ENCODE data around the gene PERP. TPM values are rescaled to one million over a fixed set of nuclear protein-coding genes. Genes with fewer than 3 reads are reported as not detected.
A peak's percentile ranks its signal among the peaks of the same experiment; 100 is the strongest.

The PERP gene
- polyA plus RNA-seq, 1 of the 3 experiments (the other 2 are of a cell fraction): 0.02 TPM

DNA sequence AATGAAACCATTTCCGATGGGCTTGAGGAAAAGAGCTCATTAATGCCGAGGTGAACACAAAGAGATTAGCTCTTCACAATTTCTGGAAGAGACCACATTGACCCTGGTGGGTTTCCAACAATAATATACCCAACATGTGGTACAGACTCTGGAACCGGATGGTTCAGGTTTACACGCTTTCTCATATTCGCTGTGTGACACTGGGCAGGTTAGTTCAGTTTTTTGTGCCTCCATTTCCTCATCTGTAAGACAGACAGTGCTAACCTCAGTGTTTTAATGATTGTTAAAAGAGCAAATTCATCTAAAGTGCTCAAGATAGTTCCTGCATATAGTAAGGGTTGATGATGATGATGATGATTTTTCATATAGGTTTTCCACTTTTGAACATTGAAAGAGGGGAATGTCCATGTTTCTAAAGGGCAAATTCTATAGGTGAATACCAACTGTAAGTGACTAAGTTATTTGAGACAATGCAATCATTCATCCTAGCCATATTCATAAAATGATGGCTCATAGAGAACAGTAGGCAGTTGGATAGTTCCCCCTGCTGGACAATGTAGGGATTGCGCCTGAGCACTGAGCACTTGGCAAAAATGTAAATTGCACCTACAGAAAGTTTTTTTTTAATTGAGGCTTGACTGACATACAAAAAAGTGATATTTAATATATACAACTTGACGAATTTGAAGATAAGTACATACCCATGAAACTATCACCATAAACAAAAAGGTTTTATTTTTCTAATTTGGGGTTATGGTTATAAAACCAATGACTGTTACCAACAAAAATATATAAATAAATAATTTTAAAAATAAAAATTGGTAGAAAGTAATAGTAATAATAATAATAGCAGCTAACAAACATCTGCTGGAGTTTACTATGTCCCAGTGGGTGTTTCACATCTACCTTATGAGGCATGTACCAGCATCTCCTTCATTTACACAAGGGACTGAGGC is 2.1 kb upstream of the PERP start (continued):
- TF ChIP-seq, protein P1, sequence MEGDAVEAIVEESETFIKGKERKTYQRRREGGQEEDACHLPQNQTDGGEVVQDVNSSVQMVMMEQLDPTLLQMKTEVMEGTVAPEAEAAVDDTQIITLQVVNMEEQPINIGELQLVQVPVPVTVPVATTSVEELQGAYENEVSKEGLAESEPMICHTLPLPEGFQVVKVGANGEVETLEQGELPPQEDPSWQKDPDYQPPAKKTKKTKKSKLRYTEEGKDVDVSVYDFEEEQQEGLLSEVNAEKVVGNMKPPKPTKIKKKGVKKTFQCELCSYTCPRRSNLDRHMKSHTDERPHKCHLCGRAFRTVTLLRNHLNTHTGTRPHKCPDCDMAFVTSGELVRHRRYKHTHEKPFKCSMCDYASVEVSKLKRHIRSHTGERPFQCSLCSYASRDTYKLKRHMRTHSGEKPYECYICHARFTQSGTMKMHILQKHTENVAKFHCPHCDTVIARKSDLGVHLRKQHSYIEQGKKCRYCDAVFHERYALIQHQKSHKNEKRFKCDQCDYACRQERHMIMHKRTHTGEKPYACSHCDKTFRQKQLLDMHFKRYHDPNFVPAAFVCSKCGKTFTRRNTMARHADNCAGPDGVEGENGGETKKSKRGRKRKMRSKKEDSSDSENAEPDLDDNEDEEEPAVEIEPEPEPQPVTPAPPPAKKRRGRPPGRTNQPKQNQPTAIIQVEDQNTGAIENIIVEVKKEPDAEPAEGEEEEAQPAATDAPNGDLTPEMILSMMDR (IDR thresholded peaks at IDR 0.05): peak; percentile 90
- TF ChIP-seq FOXJ3 (CRISPR knock-in tag; IDR thresholded peaks at IDR 0.05): no peak
- no peak for TF ChIP-seq FOSL2 (IDR thresholded peaks at IDR 0.05; ENCODE audit: borderline replicate concordance, low read depth)

DNA sequence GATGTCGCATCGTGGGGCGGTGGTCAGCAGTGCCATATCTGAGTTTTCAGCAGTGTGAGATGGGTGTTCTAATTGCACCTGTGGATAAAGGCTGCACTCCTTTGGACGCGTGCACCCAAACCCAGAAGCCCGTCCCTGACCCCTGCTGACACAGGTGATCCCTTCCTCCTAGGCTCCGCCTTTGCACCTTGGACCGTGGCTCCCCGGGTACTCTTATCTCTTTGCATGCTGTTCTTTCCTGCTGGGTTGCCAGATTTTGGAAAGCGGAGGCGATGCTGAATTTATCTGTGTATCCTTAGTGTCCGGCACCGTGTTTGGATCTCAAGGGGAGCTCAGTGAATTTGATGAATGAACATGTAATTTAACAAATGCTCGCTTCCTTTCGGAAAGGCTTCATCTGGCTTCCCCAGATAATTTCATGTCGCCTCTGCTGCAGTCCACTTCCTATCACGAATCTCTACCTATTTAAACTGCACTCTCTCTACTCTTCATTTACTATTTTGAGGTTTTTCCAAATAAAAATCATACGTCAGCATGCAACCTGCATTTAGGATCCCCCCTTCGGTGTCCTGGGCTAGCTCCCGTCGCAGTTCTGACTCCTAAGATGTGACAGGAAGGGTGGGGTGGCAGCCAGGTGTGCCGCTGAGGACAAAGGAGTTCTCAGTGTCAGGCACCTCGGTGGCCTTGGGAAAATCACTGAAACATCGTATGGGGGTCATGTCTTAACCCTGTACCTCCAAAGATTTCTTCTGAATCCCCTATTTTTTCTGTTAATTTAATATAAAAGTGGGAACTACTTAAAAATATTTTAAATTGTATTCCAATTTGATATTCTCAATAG is 753 bp upstream of the PERP start:
- peak; percentile 20 for DNase-seq
- POLR2A ChIA-PET: no interaction called here
- 9% methylated on average over 24 of the region's 24 CpGs for WGBS (ENCODE audit: low lambda C conversion rate)

More for the DNA sequence above, 753 bp upstream of the PERP start:
- no peak overlapping the region for H3K4me3 ChIP-seq (ENCODE audit: low read depth in 2 of 2, low read length in 1 of 2)
- no peak overlapping the region for H3K27ac ChIP-seq (ENCODE audit: low read depth in 2 of 2, low read length in 1 of 2)
- no peaks in the 10 kb centered on the region for H4K20me1 ChIP-seq (ENCODE audit: insufficient read depth)
- H3K9me3 ChIP-seq: no peaks in the 10 kb centered on the region
- CTCF ChIA-PET: interaction anchor here (0.7 to 1.3 kb wide), 5 partner anchors 23 to 658 kb away, joined by 3 to 5 read pairs (median 4); no protein-coding TSS in a partner anchor
- no peak overlapping the region for H3K9ac ChIP-seq
- H2AFZ ChIP-seq (ENCODE audit: low read depth): 0 out of 2 replicates have a peak overlapping the region, but pooled peaks have one; percentile 70
- TF ChIP-seq PBX3 (IDR thresholded peaks at IDR 0.05): no peak
- TF ChIP-seq RFX5 (IDR thresholded peaks at IDR 0.05; ENCODE audit: low read length): no peak
- no peak for TF ChIP-seq RAD21 (IDR thresholded peaks at IDR 0.05; ENCODE audit: low read length)
- TF ChIP-seq MEF2A (IDR thresholded peaks at IDR 0.05; ENCODE audit: borderline replicate concordance, low read depth): no peak
- no peak for TF ChIP-seq FOXJ3 (CRISPR knock-in tag; IDR thresholded peaks at IDR 0.05)
- TF ChIP-seq FOSL2 (IDR thresholded peaks at IDR 0.05; ENCODE audit: borderline replicate concordance, low read depth): no peak
- no peak for TF ChIP-seq IRF3 (IDR thresholded peaks at IDR 0.05; ENCODE audit: low read depth, low read length)
- no peak for TF ChIP-seq SMC3 (IDR thresholded peaks at IDR 0.05; ENCODE audit: low read depth, low read length)
- no peak for TF ChIP-seq ELF1 (IDR thresholded peaks at IDR 0.05)
- TF ChIP-seq, protein P2, sequence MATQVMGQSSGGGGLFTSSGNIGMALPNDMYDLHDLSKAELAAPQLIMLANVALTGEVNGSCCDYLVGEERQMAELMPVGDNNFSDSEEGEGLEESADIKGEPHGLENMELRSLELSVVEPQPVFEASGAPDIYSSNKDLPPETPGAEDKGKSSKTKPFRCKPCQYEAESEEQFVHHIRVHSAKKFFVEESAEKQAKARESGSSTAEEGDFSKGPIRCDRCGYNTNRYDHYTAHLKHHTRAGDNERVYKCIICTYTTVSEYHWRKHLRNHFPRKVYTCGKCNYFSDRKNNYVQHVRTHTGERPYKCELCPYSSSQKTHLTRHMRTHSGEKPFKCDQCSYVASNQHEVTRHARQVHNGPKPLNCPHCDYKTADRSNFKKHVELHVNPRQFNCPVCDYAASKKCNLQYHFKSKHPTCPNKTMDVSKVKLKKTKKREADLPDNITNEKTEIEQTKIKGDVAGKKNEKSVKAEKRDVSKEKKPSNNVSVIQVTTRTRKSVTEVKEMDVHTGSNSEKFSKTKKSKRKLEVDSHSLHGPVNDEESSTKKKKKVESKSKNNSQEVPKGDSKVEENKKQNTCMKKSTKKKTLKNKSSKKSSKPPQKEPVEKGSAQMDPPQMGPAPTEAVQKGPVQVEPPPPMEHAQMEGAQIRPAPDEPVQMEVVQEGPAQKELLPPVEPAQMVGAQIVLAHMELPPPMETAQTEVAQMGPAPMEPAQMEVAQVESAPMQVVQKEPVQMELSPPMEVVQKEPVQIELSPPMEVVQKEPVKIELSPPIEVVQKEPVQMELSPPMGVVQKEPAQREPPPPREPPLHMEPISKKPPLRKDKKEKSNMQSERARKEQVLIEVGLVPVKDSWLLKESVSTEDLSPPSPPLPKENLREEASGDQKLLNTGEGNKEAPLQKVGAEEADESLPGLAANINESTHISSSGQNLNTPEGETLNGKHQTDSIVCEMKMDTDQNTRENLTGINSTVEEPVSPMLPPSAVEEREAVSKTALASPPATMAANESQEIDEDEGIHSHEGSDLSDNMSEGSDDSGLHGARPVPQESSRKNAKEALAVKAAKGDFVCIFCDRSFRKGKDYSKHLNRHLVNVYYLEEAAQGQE (IDR thresholded peaks at IDR 0.05; ENCODE audit: low read depth, low read length): no peak
- no peak for TF ChIP-seq POLR2AphosphoS5 (IDR thresholded peaks at IDR 0.05; ENCODE audit: low read depth, low read length)
- TF ChIP-seq USF2 (IDR thresholded peaks at IDR 0.05; ENCODE audit: borderline replicate concordance, low read depth, low read length): no peak
- H3K79me2 ChIP-seq (ENCODE audit: insufficient read depth): no peaks in the 10 kb centered on the region
- peaks cover 45% of the 10 kb centered on the region for H3K27me3 ChIP-seq (ENCODE audit: insufficient read depth)
- H3K9me2 ChIP-seq: no peaks in the 10 kb centered on the region
- H3K36me3 ChIP-seq (replicated peaks in 1 of 2; ENCODE audit: control insufficient read depth in 1 of 2, insufficient read depth in 2 of 2, low read length in 1 of 2): no peaks in the 10 kb centered on the region
- H3K4me2 ChIP-seq: peak overlapping the region; percentile 71; the same call in 1 of the 2 replicates
- H3K4me1 ChIP-seq (ENCODE audit: control insufficient read depth in 1 of 2, insufficient read depth in 2 of 2, low read depth in 1 of 2, low read length in 1 of 2): no peaks in the 10 kb centered on the region
- H3F3A ChIP-seq (replicated peaks; ENCODE audit: insufficient read depth): peaks cover 4% of the 10 kb centered on the region

Data from SK-N-SH (cell line).